ENCODE measurements around the gene OR1L4.

GRCh38 chr9:122754825-122755224 lies 31.0 kb downstream of the OR1L4 start:
- TF ChIP-seq CTCF (IDR thresholded peaks at IDR 0.05) (no peak), POLR2A (IDR thresholded peaks at IDR 0.05) (no peak)

All from thyroid gland (tissue), 4 donors.